Measurements from ENCODE around the gene UBTD1. TPM values are rescaled to one million over a fixed set of nuclear protein-coding genes. Genes with fewer than 3 reads are reported as not detected.
A peak's percentile ranks its signal among the peaks of the same experiment; 100 is the strongest.

The UBTD1 gene
- total and polyA plus RNA-seq, 10 of the 15 experiments (the other 5 are each of a cell fraction or from before 2014, with no cell fraction given): 0.04 to 1.5 (median 1.2) TPM; not detected in 1

GRCh38 chr10:97584060-97584797 lies 85.5 kb downstream of the UBTD1 start, which contains the start of gene HOGA1:
HOGA1 (plus strand) TSS chr10:97584389; CDS start chr10:97584704, 315 bp downstream.
- Histone ChIP-seq H3K4me3 (no peak within 1 kb of the TSS), H3K27ac (ENCODE audit: control insufficient read depth, insufficient read depth) (no peak within 1 kb of the TSS), H3K4me2 (ENCODE audit: control insufficient read depth, insufficient read depth) (no peak within 1 kb of the TSS), H3K36me3 (ENCODE audit: control insufficient read depth in 2 of 2, insufficient read depth in 2 of 2, low read length in 1 of 2) (no peaks in the 10 kb centered on the region), H4K20me1 (ENCODE audit: control insufficient read depth, insufficient read depth) (no peaks in the 10 kb centered on the region), H3K4me1 (ENCODE audit: control insufficient read depth, insufficient read depth, low read length) (no peaks in the 10 kb centered on the region), H3K27me3 (replicated peaks in 1 of 2; ENCODE audit: control insufficient read depth in 2 of 2, insufficient read depth in 2 of 2, low read length in 1 of 2) (no peaks in the 10 kb centered on the region), H3K9me3 (replicated peaks; ENCODE audit: control insufficient read depth, insufficient read depth, low read length) (no peaks in the 10 kb centered on the region), H2AFZ (ENCODE audit: control insufficient read depth, low read depth, low read length) (no peak within 1 kb of the TSS; the same call in 1 of the 2 replicates), H3K9ac (ENCODE audit: control insufficient read depth, insufficient read depth, low read length) (no peak within 1 kb of the TSS), H3K79me2 (ENCODE audit: control insufficient read depth, insufficient read depth, low read length) (no peaks in the 10 kb centered on the region)
- intact Hi-C loops (cut with micrococcal nuclease; ENCODE audit: unreplicated experiment) (no loop called here), in situ Hi-C loops (cut with MboI) (no loop called here)
- 18% methylated on average over 5 of the region's 5 CpGs for WGBS (ENCODE audit: insufficient coverage, insufficient replicate concordance, low lambda C conversion rate, missing lambda C conversion rate)
- no peak for DNase-seq (ENCODE audit: low read depth, low spot score)
- no TSS peak for BruUV-seq (replicated peaks)
- ChIA-PET CTCF (interaction anchor here (0.6 to 4.7 kb wide), 2 partner anchors 12 to 475 kb away, joined by 3 to 29 read pairs; partner anchors contain the start of gene ANKRD2), SMC1A (ENCODE audit: uncharacterized antibody, unreplicated experiment) (interaction anchor here (1.9 kb wide), 1 partner anchor 12 kb away, joined by 7 read pairs; no protein-coding TSS in a partner anchor), RAD21 (ENCODE audit: unreplicated experiment) (interaction anchor here (0.9 kb wide), 1 partner anchor 30 kb away, joined by 3 read pairs; no protein-coding TSS in a partner anchor), POLR2A (interaction anchor here (1.1 kb wide), 1 partner anchor 20 kb away, joined by 3 read pairs; no protein-coding TSS in a partner anchor)
- FAIRE-seq: no peak
- ATAC-seq: peak; percentile 97
- TF ChIP-seq HSF1 (IDR thresholded peaks at IDR 0.05; ENCODE audit: low read depth, low read length) (no peak), POLR2A (IDR thresholded peaks at IDR 0.05; ENCODE audit: low read depth, low read length) (no peak), TARDBP (IDR thresholded peaks at IDR 0.05; ENCODE audit: borderline replicate concordance) (no peak), RCOR1 (conservative IDR thresholded peaks at IDR 0.05; ENCODE audit: low read depth, low read length) (no peak), ZBED1 (IDR thresholded peaks at IDR 0.05; ENCODE audit: borderline replicate concordance) (no peak), SMAD1 (IDR thresholded peaks at IDR 0.05; ENCODE audit: low read depth, partially characterized antibody) (no peak), YBX1 (IDR thresholded peaks at IDR 0.05) (no peak), ZSCAN29 (IDR thresholded peaks at IDR 0.05) (no peak), NFYA (IDR thresholded peaks at IDR 0.05; ENCODE audit: borderline replicate concordance, low read depth, low read length) (no peak), NR2F1 (conservative IDR thresholded peaks at IDR 0.05) (0 out of 2 replicates have a peak, but pooled peaks have one; percentile 16), ATF7 (IDR thresholded peaks at IDR 0.05; ENCODE audit: low read depth) (no peak), ZNF217 (IDR thresholded peaks at IDR 0.05) (no peak), PML (IDR thresholded peaks at IDR 0.05; ENCODE audit: low read length) (no peak), SUPT20H (IDR thresholded peaks at IDR 0.05; ENCODE audit: borderline replicate concordance, control insufficient read depth, low read depth, low read length) (no peak), EED (IDR thresholded peaks at IDR 0.05; ENCODE audit: low read depth) (no peak), NFIC (IDR thresholded peaks at IDR 0.05; ENCODE audit: low read depth, low read length) (no peak), RAD51 (IDR thresholded peaks at IDR 0.05) (peak; percentile 57; the same call in 1 of the 2 replicates), BHLHE40 (IDR thresholded peaks at IDR 0.05; ENCODE audit: borderline replicate concordance in 1 of 2, low read depth in 2 of 2, low read length in 1 of 2) (peak in 1 of 2 experiments; percentile 32; a peak in 1 of 4 replicates), SIX5 (IDR thresholded peaks at IDR 0.05; ENCODE audit: low read depth, low read length, severe bottlenecking) (no peak), NFXL1 (IDR thresholded peaks at IDR 0.05; ENCODE audit: borderline replicate concordance) (no peak), TCF12 (IDR thresholded peaks at IDR 0.05; ENCODE audit: low read depth, low read length) (no peak)
- TF ChIP-seq, protein P1, sequence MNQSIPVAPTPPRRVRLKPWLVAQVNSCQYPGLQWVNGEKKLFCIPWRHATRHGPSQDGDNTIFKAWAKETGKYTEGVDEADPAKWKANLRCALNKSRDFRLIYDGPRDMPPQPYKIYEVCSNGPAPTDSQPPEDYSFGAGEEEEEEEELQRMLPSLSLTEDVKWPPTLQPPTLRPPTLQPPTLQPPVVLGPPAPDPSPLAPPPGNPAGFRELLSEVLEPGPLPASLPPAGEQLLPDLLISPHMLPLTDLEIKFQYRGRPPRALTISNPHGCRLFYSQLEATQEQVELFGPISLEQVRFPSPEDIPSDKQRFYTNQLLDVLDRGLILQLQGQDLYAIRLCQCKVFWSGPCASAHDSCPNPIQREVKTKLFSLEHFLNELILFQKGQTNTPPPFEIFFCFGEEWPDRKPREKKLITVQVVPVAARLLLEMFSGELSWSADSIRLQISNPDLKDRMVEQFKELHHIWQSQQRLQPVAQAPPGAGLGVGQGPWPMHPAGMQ (IDR thresholded peaks at IDR 0.05; ENCODE audit: borderline replicate concordance): no peak
- TF ChIP-seq, protein P2, sequence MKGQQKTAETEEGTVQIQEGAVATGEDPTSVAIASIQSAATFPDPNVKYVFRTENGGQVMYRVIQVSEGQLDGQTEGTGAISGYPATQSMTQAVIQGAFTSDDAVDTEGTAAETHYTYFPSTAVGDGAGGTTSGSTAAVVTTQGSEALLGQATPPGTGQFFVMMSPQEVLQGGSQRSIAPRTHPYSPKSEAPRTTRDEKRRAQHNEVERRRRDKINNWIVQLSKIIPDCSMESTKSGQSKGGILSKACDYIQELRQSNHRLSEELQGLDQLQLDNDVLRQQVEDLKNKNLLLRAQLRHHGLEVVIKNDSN (IDR thresholded peaks at IDR 0.05; ENCODE audit: borderline replicate concordance, extremely low read length, insufficient read depth, low read depth, low read length): peak; percentile 51

Measured in GM12878 (cell line).